Measurements from ENCODE around the gene NCOR2.

- no peak for TF ChIP-seq CTCF (IDR thresholded peaks at IDR 0.05)
- no peak for TF ChIP-seq POLR2A (IDR thresholded peaks at IDR 0.05)
- TF ChIP-seq POLR2AphosphoS5 (IDR thresholded peaks at IDR 0.05): no peak
Observed at GRCh38 chr12:124593851-124594401, 26.5 kb upstream of the NCOR2 start.

All from transverse colon (tissue), 4 donors.